WTC11 (cell line): ENCODE measurements around the gene NMT2. TPM values are rescaled to one million over a fixed set of nuclear protein-coding genes. Genes with fewer than 3 reads are reported as not detected.
A peak's percentile ranks its signal among the peaks of the same experiment; 100 is the strongest.

Experiments
- ATAC-seq: fragments of 200-7000 bp; cut with Tn5 transposase; 2 replicates; pipeline ENCODE4 v1.10.0; 2021; ENCODE audit warnings: mild to moderate bottlenecking, moderate library complexity
- CTCF ChIA-PET: fragments of 300-600 bp; sonication (Branson Sonifier 250); formaldehyde crosslinking; loops from one replicate; lab custom pipeline; 2021; ENCODE audit warnings: antibody characterized with exemption; lab: Charles Lee
- POLR2A ChIA-PET: fragments of 350-600 bp; sonication (Branson Sonifier 250); formaldehyde crosslinking; loops from one replicate; lab custom pipeline; 2021; ENCODE audit warnings: antibody characterized with exemption; lab: Charles Lee
- DNase-seq: peaks from one replicate; pipeline ENCODE4 v3.0.0; 2021; ENCODE audit warnings: low spot score
- H3K27ac Mint-ChIP-seq: 2 replicates; pipeline ENCODE4 v1.8.0; 2021; ENCODE audit warnings: mixed read lengths
- H3K27me3 Mint-ChIP-seq: 2 replicates; pipeline ENCODE4 v1.8.0; 2021; ENCODE audit warnings: low read depth, mild to moderate bottlenecking, moderate library complexity, mixed read lengths
- H3K36me3 Mint-ChIP-seq: 2 replicates; pipeline ENCODE4 v1.8.0; 2021; ENCODE audit warnings: mixed read lengths
- H3K4me1 Mint-ChIP-seq: 2 replicates; pipeline ENCODE4 v1.8.0; 2022; ENCODE audit warnings: mixed read lengths
- H3K4me3 Mint-ChIP-seq: 2 replicates; pipeline ENCODE4 v1.8.0; 2021; ENCODE audit warnings: mild to moderate bottlenecking, moderate library complexity, mixed read lengths
- H3K9me3 Mint-ChIP-seq: 2 replicates; pipeline ENCODE4 v1.8.0; 2021; ENCODE audit warnings: mixed read lengths
- ATF1 ChIP-seq: sonication (generic); formaldehyde crosslinking; IDR thresholded peaks from 2 replicates; pipeline ENCODE4 v1.8.1; 2023; ENCODE audit warnings: mild to moderate bottlenecking, moderate library complexity, missing genetic modification reagents
- ATF2 ChIP-seq: sonication (generic); formaldehyde crosslinking; IDR thresholded peaks from 2 replicates; pipeline ENCODE4 v1.8.1; 2022; ENCODE audit warnings: low read depth, missing genetic modification reagents, borderline replicate concordance
- E2F5 ChIP-seq: sonication (generic); formaldehyde crosslinking; IDR thresholded peaks from 2 replicates; pipeline ENCODE4 v1.8.1; 2022; ENCODE audit warnings: mild to moderate bottlenecking, moderate library complexity, missing genetic modification reagents
- EMX1 ChIP-seq: fragments of 250-450 bp; sonication (Bioruptor Pico); IDR thresholded peaks from 2 replicates; pipeline ENCODE4 v1.8.0; 2021; ENCODE audit warnings: mild to moderate bottlenecking
- ETV6 ChIP-seq: sonication (generic); formaldehyde crosslinking; IDR thresholded peaks from 2 replicates; pipeline ENCODE4 v1.8.1; 2022; ENCODE audit warnings: mild to moderate bottlenecking, missing genetic modification reagents
- FOXP4 ChIP-seq: sonication (generic); formaldehyde crosslinking; IDR thresholded peaks from 2 replicates; pipeline ENCODE4 v1.8.0; 2022; ENCODE audit warnings: mild to moderate bottlenecking, missing genetic modification reagents
- GABPB1 ChIP-seq: sonication (generic); formaldehyde crosslinking; IDR thresholded peaks from 2 replicates; pipeline ENCODE4 v1.8.1; 2023; ENCODE audit warnings: mild to moderate bottlenecking, missing genetic modification reagents
- HMGXB4 ChIP-seq: sonication (generic); formaldehyde crosslinking; IDR thresholded peaks from 2 replicates; pipeline ENCODE4 v1.8.1; 2023; ENCODE audit warnings: mild to moderate bottlenecking, moderate library complexity, missing genetic modification reagents
- JUN ChIP-seq: sonication (generic); formaldehyde crosslinking; IDR thresholded peaks from 2 replicates; pipeline ENCODE4 v1.8.0; 2023; ENCODE audit warnings: mild to moderate bottlenecking, missing genetic modification reagents
- KAT7 ChIP-seq: sonication (generic); formaldehyde crosslinking; IDR thresholded peaks from 2 replicates; pipeline ENCODE4 v1.8.1; 2023; ENCODE audit warnings: missing genetic modification reagents, mild to moderate bottlenecking, borderline replicate concordance
- SP1 ChIP-seq: sonication (generic); formaldehyde crosslinking; conservative IDR thresholded peaks from 2 replicates; pipeline ENCODE4 v1.8.1; 2022; ENCODE audit warnings: missing genetic modification reagents
- TCF7 ChIP-seq: sonication (generic); formaldehyde crosslinking; IDR thresholded peaks from 2 replicates; pipeline ENCODE4 v1.8.0; 2022; ENCODE audit warnings: mild to moderate bottlenecking, low read depth, missing genetic modification reagents, moderate library complexity
- TEAD1 ChIP-seq: sonication (generic); formaldehyde crosslinking; IDR thresholded peaks from 2 replicates; pipeline ENCODE4 v1.8.0; 2022; ENCODE audit warnings: mild to moderate bottlenecking, missing genetic modification reagents
- USF1 ChIP-seq: sonication (generic); formaldehyde crosslinking; IDR thresholded peaks from 2 replicates; pipeline ENCODE4 v1.8.0; 2022; ENCODE audit warnings: mild to moderate bottlenecking, missing genetic modification reagents
- ZBTB21 ChIP-seq: sonication (generic); formaldehyde crosslinking; IDR thresholded peaks from 2 replicates; pipeline ENCODE4 v1.8.1; 2023; ENCODE audit warnings: mild to moderate bottlenecking, missing genetic modification reagents, borderline replicate concordance
- ZNF317 ChIP-seq: sonication (generic); formaldehyde crosslinking; IDR thresholded peaks from 2 replicates; pipeline ENCODE4 v1.8.1; 2023; ENCODE audit warnings: low read depth, mild to moderate bottlenecking, moderate library complexity, missing genetic modification reagents, borderline replicate concordance
- ZNF425 ChIP-seq: fragments of 250-450 bp; sonication (Bioruptor Pico); conservative IDR thresholded peaks from 2 replicates; pipeline ENCODE4 v1.9.0; 2021; ENCODE audit warnings: mild to moderate bottlenecking
- total RNA-seq: library from RNA; stranded (reverse); gene quantifications from 3 replicates; pipeline ENCODE4 v1.2.3, GENCODE V29; 2021
- TF ChIP-seq, protein P1 (sequence below): fragments of 250-450 bp; sonication (Bioruptor Pico); IDR thresholded peaks from 2 replicates; pipeline ENCODE4 v1.9.0; 2021; ENCODE audit warnings: moderate library complexity, mild to moderate bottlenecking, inconsistent platforms, borderline replicate concordance
- TF ChIP-seq, protein P2 (sequence below): sonication (generic); formaldehyde crosslinking; IDR thresholded peaks from 2 replicates; pipeline ENCODE4 v1.8.1; 2023; ENCODE audit warnings: mild to moderate bottlenecking, missing genetic modification reagents, borderline replicate concordance
- TF ChIP-seq, protein P3 (sequence below): sonication (generic); formaldehyde crosslinking; conservative IDR thresholded peaks from 2 replicates; pipeline ENCODE4 v1.8.1; 2022; ENCODE audit warnings: mild to moderate bottlenecking, missing genetic modification reagents

The NMT2 gene
- total RNA-seq, 1 experiment from 2014 or later, result 11.7 TPM

DNA sequence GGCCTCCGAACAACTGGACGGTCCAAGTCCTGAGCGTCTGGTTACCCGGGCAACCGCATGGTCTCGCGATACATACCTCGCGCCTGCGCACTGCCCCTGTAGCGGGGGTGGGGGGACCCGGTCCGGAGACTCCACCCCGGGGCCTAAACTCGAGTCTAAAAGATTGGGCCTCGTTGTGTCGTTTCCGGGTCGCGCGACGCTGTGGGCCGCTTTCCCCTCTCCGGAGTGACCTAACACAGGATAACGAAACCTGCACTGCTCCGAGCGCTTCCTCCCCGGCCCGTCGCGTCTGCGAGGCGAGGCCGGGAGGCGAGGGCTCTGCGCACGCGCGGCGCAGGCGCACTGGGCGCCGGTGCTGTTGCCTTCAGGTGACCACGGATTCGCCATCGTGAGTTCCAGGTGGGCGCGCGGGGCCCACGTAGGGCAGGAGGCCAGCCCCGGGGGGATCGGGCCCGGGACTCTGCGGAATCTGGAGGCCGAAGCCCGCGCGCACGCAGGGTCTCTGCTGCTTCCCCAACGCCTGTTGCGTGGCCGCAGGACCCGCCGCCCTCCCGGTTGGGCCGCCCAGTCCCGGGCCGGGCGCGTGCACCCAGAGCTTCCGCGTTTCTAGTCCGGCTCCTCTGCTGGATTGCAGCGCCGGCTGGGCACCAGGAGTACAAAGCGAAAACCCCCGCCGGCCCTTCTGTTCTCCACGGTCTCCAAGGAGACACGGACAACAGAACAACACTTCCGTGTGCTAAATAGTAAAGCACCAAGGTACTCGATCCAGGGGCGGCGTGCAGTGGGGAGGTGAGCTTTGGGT, 71.3 kb downstream of the NMT2 start, which contains the start of gene RPP38:
RPP38 (plus strand) TSS at position 345 of the 802 bp plus-strand sequence. CDS start 5,960 bp downstream, outside the sequence.
- Mint-ChIP-seq H3K4me3 (peak within 1 kb of the TSS; percentile 100), H3K27ac (peak within 1 kb of the TSS; percentile 99), H3K36me3 (peaks cover 5% of the 10 kb centered on the region), H3K4me1 (peaks cover 10% of the 10 kb centered on the region), H3K27me3 (peaks cover 4% of the 10 kb centered on the region; the same call in 1 of the 2 replicates), H3K9me3 (no peaks in the 10 kb centered on the region)
- DNase-seq (peak; percentile 97), ATAC-seq (peak; percentile 93)
- ChIA-PET CTCF (interaction anchor here (0.5 to 1.4 kb wide), 4 partner anchors 9 to 144 kb away, joined by 3 to 7 read pairs (median 4); no protein-coding TSS in a partner anchor), POLR2A (interaction anchor here (1.0 to 1.1 kb wide), 2 partner anchors 9 to 71 kb away, joined by 3 to 4 read pairs; partner anchors contain the start of gene NMT2)
- peak; percentile 32; the same call in 1 of the 2 replicates for TF ChIP-seq FOXP4 (CRISPR knock-in tag)
- TF ChIP-seq ZBTB21 (CRISPR knock-in tag), result peak; percentile 81; the same call in 1 of the 2 replicates
- TF ChIP-seq, protein P1, sequence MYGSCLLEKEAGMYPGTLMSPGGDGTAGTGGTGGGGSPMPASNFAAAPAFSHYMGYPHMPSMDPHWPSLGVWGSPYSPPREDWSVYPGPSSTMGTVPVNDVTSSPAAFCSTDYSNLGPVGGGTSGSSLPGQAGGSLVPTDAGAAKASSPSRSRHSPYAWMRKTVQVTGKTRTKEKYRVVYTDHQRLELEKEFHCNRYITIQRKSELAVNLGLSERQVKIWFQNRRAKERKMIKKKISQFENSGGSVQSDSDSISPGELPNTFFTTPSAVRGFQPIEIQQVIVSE (CRISPR knock-in tag), result no peak
- peak; percentile 76; the same call in 1 of the 2 replicates for TF ChIP-seq E2F5 (CRISPR knock-in tag)
- peak; percentile 65 for TF ChIP-seq GABPB1
- TF ChIP-seq USF1 (CRISPR knock-in tag), result peak; percentile 67; the same call in 1 of the 2 replicates
- TF ChIP-seq JUN, result no peak
- TF ChIP-seq HMGXB4 (CRISPR knock-in tag), result peak; percentile 73; the same call in 1 of the 2 replicates
- 0 out of 2 replicates have a peak, but pooled peaks have one; percentile 79 for TF ChIP-seq KAT7 (CRISPR knock-in tag)
- 0 out of 2 replicates have a peak, but pooled peaks have one; percentile 40 for TF ChIP-seq ZNF317
- 0 out of 2 replicates have a peak, but pooled peaks have one; percentile 37 for TF ChIP-seq TCF7 (CRISPR knock-in tag)
- peak; percentile 70 for TF ChIP-seq SP1 (CRISPR knock-in tag)
- no peak for TF ChIP-seq ATF1 (CRISPR knock-in tag)
- TF ChIP-seq, protein P2, sequence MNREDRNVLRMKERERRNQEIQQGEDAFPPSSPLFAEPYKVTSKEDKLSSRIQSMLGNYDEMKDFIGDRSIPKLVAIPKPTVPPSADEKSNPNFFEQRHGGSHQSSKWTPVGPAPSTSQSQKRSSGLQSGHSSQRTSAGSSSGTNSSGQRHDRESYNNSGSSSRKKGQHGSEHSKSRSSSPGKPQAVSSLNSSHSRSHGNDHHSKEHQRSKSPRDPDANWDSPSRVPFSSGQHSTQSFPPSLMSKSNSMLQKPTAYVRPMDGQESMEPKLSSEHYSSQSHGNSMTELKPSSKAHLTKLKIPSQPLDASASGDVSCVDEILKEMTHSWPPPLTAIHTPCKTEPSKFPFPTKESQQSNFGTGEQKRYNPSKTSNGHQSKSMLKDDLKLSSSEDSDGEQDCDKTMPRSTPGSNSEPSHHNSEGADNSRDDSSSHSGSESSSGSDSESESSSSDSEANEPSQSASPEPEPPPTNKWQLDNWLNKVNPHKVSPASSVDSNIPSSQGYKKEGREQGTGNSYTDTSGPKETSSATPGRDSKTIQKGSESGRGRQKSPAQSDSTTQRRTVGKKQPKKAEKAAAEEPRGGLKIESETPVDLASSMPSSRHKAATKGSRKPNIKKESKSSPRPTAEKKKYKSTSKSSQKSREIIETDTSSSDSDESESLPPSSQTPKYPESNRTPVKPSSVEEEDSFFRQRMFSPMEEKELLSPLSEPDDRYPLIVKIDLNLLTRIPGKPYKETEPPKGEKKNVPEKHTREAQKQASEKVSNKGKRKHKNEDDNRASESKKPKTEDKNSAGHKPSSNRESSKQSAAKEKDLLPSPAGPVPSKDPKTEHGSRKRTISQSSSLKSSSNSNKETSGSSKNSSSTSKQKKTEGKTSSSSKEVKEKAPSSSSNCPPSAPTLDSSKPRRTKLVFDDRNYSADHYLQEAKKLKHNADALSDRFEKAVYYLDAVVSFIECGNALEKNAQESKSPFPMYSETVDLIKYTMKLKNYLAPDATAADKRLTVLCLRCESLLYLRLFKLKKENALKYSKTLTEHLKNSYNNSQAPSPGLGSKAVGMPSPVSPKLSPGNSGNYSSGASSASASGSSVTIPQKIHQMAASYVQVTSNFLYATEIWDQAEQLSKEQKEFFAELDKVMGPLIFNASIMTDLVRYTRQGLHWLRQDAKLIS (CRISPR knock-in tag), result no peak
- no peak for TF ChIP-seq EMX1 (CRISPR knock-in tag)
- TF ChIP-seq ZNF425, result no peak
- TF ChIP-seq, protein P3, sequence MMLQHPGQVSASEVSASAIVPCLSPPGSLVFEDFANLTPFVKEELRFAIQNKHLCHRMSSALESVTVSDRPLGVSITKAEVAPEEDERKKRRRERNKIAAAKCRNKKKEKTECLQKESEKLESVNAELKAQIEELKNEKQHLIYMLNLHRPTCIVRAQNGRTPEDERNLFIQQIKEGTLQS (CRISPR knock-in tag), result no peak
- TF ChIP-seq TEAD1 (CRISPR knock-in tag), result 0 out of 2 replicates have a peak, but pooled peaks have one; percentile 59
- peak; percentile 32; the same call in 1 of the 2 replicates for TF ChIP-seq ATF2 (CRISPR knock-in tag)
- TF ChIP-seq ETV6 (CRISPR knock-in tag), result peak; percentile 41; the same call in 1 of the 2 replicates
